OCI-LY7 (cell line): ENCODE data around the gene REM1. TPM values are rescaled to one million over a fixed set of nuclear protein-coding genes. Genes with fewer than 3 reads are reported as not detected.
"Not testable (repeated sequence)": the region's sequence is repeated elsewhere in the genome, so short reads cannot be mapped to it uniquely, and the experiment has no call there.

Source experiments
- BruUV-seq: library from RNA; stranded (reverse); fragments of 400-500 nt; replicated peaks from 2 replicates; lab custom pipeline; 2021; lab: Mats Ljungman, UMichigan
- CTCF ChIA-PET: fragments of 300-600 bp; sonication (Branson Sonifier 250); formaldehyde crosslinking; loops from one replicate; lab custom pipeline; 2022; ENCODE audit warnings: antibody characterized with exemption; ENCODE audit not compliant: unreplicated experiment; lab: Charles Lee
- POLR2A ChIA-PET: fragments of 300-600 bp; sonication (Branson Sonifier 250); formaldehyde crosslinking; loops from one replicate; lab custom pipeline; 2022; ENCODE audit warnings: antibody characterized with exemption; lab: Charles Lee
- DNase-seq: peaks from one replicate; pipeline ENCODE4 v3.0.0-alpha.2; 2015; ENCODE audit warnings: low spot score
- H2AFZ ChIP-seq: fragments of 200-600 bp; sonication (generic), shearing (Covaris generic); 2 replicates; pipeline ENCODE4 v1.6.1; 2014; ENCODE audit warnings: mild to moderate bottlenecking, antibody characterized with exemption, low read length, moderate library complexity
- H3K27ac ChIP-seq: fragments of 200-600 bp; sonication (generic); 2 replicates; pipeline ENCODE4 v1.5.1; 2014; ENCODE audit warnings: mixed run types, low read depth, mild to moderate bottlenecking, moderate library complexity, low read length, inconsistent platforms; ENCODE audit not compliant: poor library complexity, severe bottlenecking
- H3K36me3 ChIP-seq: fragments of 200-600 bp; sonication (generic); 2 replicates; pipeline ENCODE4 v1.6.1; 2014; ENCODE audit warnings: mild to moderate bottlenecking, antibody characterized with exemption, low read length, moderate library complexity, mixed read lengths; ENCODE audit not compliant: insufficient read depth
- H3K4me1 ChIP-seq: fragments of 200-600 bp; sonication (generic); 2 replicates; pipeline ENCODE4 v1.5.1; 2014; ENCODE audit warnings: mild to moderate bottlenecking, low read length; ENCODE audit not compliant: insufficient read depth, poor library complexity, severe bottlenecking
- H3K4me2 ChIP-seq: fragments of 200-600 bp; sonication (generic); 2 replicates; pipeline ENCODE4 v1.6.1; 2014; ENCODE audit warnings: mild to moderate bottlenecking, low read length
- H3K4me3 ChIP-seq: fragments of 200-600 bp; sonication (generic); 2 replicates; pipeline ENCODE4 v1.5.1; 2014; ENCODE audit warnings: mild to moderate bottlenecking, low read depth, low read length; ENCODE audit not compliant: poor library complexity, severe bottlenecking
- H3K79me2 ChIP-seq: fragments of 200-600 bp; sonication (generic); 2 replicates; pipeline ENCODE4 v1.6.1; 2016; ENCODE audit warnings: low read depth, mild to moderate bottlenecking, low read length, moderate library complexity, mixed read lengths; ENCODE audit not compliant: insufficient read depth
- H3K9me2 ChIP-seq: fragments of 200-600 bp; sonication (generic); 2 replicates; pipeline ENCODE4 v1.6.1; 2016; ENCODE audit warnings: mild to moderate bottlenecking, low read length, mixed read lengths; ENCODE audit not compliant: insufficient read depth
- H3K9me3 ChIP-seq: fragments of 200-600 bp; sonication (generic); 2 replicates; pipeline ENCODE4 v1.6.1; 2014; ENCODE audit warnings: mild to moderate bottlenecking, mixed run types, low read length, mixed read lengths
- H4K20me1 ChIP-seq: fragments of 200-600 bp; sonication (generic); 2 replicates; pipeline ENCODE4 v1.6.1; 2014; ENCODE audit warnings: mild to moderate bottlenecking, antibody characterized with exemption, low read length, moderate library complexity, mixed read lengths; ENCODE audit not compliant: insufficient read depth
- CTCF ChIP-seq: fragments of 200-600 bp; sonication (generic); conservative IDR thresholded peaks from 2 replicates; pipeline ENCODE4 v1.5.1; 2014; ENCODE audit warnings: mild to moderate bottlenecking, antibody characterized with exemption, low read length, moderate library complexity, mixed read lengths
- EZH2phosphoT487 ChIP-seq: fragments of 200-600 bp; sonication (generic); IDR thresholded peaks from 2 replicates; pipeline ENCODE4 v1.6.1; 2018; ENCODE audit warnings: low read depth, borderline replicate concordance, mild to moderate bottlenecking, mixed run types, antibody characterized with exemption, low read length, moderate library complexity, mixed read lengths
- intact Hi-C: fragments of 100-400 bp; cut with micrococcal nuclease; formaldehyde crosslinking; loops from one replicate; pipeline ENCODE4 v1.10.0; 2022; ENCODE audit not compliant: unreplicated experiment
- total RNA-seq, 2 experiments: library from RNA; depleted of rRNA in 1 of 2; stranded (reverse); fragments of >200 nt in 1 of 2; shearing (Covaris generic) in 1 of 2; gene quantifications; 2 replicates each; pipeline ENCODE4 v1.2.3, GENCODE V29; 2014 to 2022

REM1 gene
- total RNA-seq, 2 experiments from 2014 or later, result not detected

GRCh38 chr20:31452575-31452974, 22.5 kb upstream of the REM1 start:
- Histone ChIP-seq H3K9me3 (no peaks in the 10 kb centered on the region), H3K27ac (no peak overlapping the region), H2AFZ (no peak overlapping the region), H3K79me2 (no peaks in the 10 kb centered on the region), H3K4me3 (no peak overlapping the region), H3K9me2 (no peaks in the 10 kb centered on the region), H4K20me1 (no peaks in the 10 kb centered on the region), H3K36me3 (no peaks in the 10 kb centered on the region), H3K4me2 (no peak overlapping the region), H3K4me1 (no peaks in the 10 kb centered on the region)
- no TSS peak for BruUV-seq
- intact Hi-C loops, result no loop called here
- POLR2A ChIA-PET, result no interaction called here
- DNase-seq, result no peak
- CTCF ChIA-PET, result no interaction called here
- TF ChIP-seq EZH2phosphoT487 (no peak), CTCF (no peak)

DNA sequence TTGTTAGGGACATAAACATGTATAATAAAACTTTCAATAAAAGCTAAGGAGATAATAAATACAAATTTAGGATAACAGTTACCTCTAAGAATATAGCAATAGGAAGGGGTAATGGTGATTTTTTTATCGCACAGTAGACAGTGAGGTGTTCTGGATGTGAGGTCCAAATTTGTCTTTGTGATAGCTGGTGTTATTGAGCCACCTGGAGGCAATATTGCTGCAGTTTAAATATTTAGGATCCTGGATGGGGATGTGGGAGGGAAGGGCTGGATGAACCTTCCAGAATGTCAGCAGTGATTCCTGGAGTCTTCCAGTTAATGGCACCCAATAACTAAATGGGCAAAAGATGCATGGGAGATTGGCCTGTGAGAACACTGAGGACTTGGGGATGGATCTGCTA, 20.7 kb upstream of the REM1 start:
- no peaks in the 10 kb centered on the region for H3K36me3 ChIP-seq
- H3K27ac ChIP-seq, result no peak overlapping the region
- DNase-seq, result no peak
- H3K4me1 ChIP-seq, result no peaks in the 10 kb centered on the region
- no peak overlapping the region for H3K4me2 ChIP-seq
- ChIA-PET CTCF (no interaction called here), POLR2A (interaction anchor here (0.7 kb wide), 1 partner anchor 44 kb away, joined by 5 read pairs; no protein-coding TSS in a partner anchor)
- intact Hi-C loops, result no loop called here
- no peak overlapping the region for H2AFZ ChIP-seq
- no peaks in the 10 kb centered on the region for H3K79me2 ChIP-seq
- H3K9me3 ChIP-seq, result no peaks in the 10 kb centered on the region
- H3K4me3 ChIP-seq, result no peak overlapping the region
- TF ChIP-seq EZH2phosphoT487 (no peak), CTCF (no peak)
- H3K9me2 ChIP-seq, result no peaks in the 10 kb centered on the region
- no peaks in the 10 kb centered on the region for H4K20me1 ChIP-seq
- BruUV-seq, result no TSS peak

GRCh38 chr20:31470946-31471345, 4.1 kb upstream of the REM1 start:
- POLR2A ChIA-PET, H2AFZ ChIP-seq, intact Hi-C loops, H3K79me2 ChIP-seq, H3K36me3 ChIP-seq, BruUV-seq, DNase-seq, H3K9me2 ChIP-seq, H3K27ac ChIP-seq, H3K9me3 ChIP-seq, H4K20me1 ChIP-seq, H3K4me3 ChIP-seq, H3K4me2 ChIP-seq, CTCF ChIA-PET: not testable (repeated sequence)
- peaks cover 28% of the 10 kb centered on the region for H3K4me1 ChIP-seq
